HG03378 (cell line): ENCODE data around the gene PCSK9.
"Not testable (repeated sequence)": the region's sequence is repeated elsewhere in the genome, so short reads cannot be mapped to it uniquely, and the experiment has no call there.

Source experiments
- ATAC-seq: cut with Tn5 transposase; IDR thresholded peaks from one replicate; pipeline ENCODE4 v1.9.1; 2021; ENCODE audit warnings: mild to moderate bottlenecking, moderate library complexity; ENCODE audit not compliant: unreplicated experiment

The PCSK9 gene

GRCh38 chr1:55007625-55008024 lies 31.7 kb upstream of the PCSK9 start:
- ATAC-seq: no peak

- no peak for ATAC-seq
Measured at GRCh38 chr1:55010194-55010886, 29.0 kb upstream of the PCSK9 start.

DNA sequence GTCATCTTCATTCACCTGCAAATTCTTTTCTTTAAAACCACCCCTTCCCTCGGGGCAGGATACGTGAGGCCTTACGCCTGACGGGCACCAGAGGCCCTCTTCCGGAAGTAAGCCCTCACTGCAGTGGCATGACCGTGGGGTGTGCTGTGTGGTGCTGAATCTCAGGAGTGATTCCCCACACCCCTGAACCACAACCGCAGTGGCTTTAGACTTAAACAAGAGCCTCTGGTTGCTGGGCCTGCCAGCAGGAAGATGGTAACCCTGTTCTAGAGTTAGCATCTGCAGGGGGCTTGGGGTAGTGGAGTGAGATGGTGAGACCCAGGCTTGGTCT lies 28.5 kb upstream of the PCSK9 start:
- ATAC-seq: no peak

- ATAC-seq: no peak
Measured at GRCh38 chr1:55012661-55013060, 26.7 kb upstream of the PCSK9 start.

GRCh38 chr1:55015123-55015522 lies 24.2 kb upstream of the PCSK9 start:
- ATAC-seq: no peak

- no peak for ATAC-seq
Measured at GRCh38 chr1:55015731-55016620, 23.4 kb upstream of the PCSK9 start.

- ATAC-seq: no peak
Measured at GRCh38 chr1:55018395-55018794, 21.0 kb upstream of the PCSK9 start.

DNA sequence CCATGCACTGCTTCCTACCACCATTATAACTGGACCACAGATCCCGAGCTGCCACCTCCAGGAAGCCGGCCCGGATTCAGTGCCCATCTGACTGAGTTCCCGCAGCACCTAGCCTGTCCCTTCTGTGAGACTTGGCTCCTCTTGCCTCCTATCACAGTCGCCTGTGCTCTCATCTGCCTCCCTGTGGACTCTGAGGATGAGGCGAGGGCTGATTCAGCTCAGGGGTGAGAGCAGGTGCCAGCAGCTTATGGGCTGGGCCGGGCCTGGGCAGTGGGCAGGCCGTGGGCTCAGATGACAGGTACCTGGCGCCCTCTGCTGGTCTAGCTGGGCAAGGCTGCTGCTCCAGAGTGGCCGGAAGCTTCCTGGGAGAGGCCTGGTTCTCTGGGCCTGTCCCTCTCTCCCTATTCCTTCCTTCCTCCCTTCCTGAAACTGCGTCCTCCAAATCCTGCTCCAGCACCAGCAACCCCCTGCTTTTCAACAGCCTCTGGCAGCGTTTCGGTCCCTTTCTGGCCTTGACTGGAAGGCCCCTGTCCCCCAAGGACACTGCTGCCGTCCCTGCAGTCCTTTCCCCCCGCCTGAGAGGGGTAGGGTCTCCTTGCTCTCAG lies 17.3 kb upstream of the PCSK9 start:
- peak; percentile 81 for ATAC-seq

- ATAC-seq: not testable (repeated sequence)
Measured at GRCh38 chr1:55024163-55024562, 15.2 kb upstream of the PCSK9 start.

- ATAC-seq: not testable (repeated sequence)
Measured at GRCh38 chr1:55026682-55027081, 12.7 kb upstream of the PCSK9 start.

GRCh38 chr1:55031098-55031497 lies 8.2 kb upstream of the PCSK9 start:
- ATAC-seq: not testable (repeated sequence)

- no peak for ATAC-seq
Measured at GRCh38 chr1:55033265-55033614, 6.1 kb upstream of the PCSK9 start.

DNA sequence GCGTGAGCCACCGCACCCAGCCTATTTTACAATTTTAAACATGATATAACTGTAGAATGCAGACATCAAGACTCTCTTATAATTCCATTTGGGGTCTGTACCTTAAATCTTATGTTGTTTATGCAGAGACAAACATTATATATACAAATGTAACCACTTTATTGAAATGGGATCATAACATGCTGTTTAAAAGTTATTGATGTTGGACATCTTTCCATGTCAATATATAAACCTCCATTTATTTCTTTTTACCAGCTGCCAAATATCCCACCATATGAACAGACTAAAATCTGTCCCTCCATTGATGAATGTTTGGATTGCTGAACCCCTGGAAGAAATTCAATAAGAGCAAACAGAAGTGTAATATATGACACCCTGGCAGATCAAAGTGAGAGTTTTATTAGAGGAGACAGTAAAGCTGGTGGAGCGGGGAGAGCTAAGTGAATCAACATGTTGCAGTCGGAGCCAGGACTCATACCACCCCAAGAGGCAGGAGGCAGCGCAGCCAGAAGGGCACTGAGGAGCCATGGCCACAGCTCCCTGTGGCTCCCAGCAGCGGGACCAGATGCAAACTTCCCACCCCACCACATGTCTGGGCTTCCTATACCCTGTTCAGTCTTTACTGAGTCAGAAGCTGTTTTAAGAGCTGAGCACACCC lies 4.7 kb upstream of the PCSK9 start:
- no peak for ATAC-seq

DNA sequence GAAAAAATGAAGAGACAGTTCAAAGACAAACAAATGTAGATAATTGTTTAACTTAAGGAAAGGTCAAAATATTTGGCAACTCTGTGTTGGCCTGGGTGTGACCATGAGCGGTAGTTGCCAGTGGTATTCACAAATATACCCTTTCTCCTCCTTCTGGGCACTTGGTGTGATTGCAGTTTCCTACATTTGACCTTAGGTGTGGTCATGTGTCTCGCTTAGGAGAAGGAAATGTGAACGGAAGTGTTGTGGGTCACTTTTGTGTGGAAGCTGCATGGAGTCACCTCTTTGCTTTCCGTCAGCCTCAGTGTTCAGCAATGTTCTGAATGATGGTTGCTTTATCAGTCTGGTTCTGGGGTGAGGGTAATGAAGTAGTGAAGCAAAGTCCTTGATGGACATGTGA lies 3.4 kb upstream of the PCSK9 start:
- no peak for ATAC-seq

GRCh38 chr1:55037733-55038551 lies 1.4 kb upstream of the PCSK9 start:
- ATAC-seq: no peak

- no peak for ATAC-seq
Measured at GRCh38 chr1:55038552-55038838, 853 bp upstream of the PCSK9 start.

DNA sequence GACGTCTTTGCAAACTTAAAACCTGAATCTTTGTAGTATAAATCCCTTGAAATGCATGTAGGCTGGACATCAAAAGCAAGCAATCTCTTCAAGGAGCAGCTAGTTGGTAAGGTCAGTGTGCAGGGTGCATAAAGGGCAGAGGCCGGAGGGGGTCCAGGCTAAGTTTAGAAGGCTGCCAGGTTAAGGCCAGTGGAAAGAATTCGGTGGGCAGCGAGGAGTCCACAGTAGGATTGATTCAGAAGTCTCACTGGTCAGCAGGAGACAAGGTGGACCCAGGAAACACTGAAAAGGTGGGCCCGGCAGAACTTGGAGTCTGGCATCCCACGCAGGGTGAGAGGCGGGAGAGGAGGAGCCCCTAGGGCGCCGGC lies 390 bp upstream of the PCSK9 start:
- no peak for ATAC-seq

GRCh38 chr1:55040083-55040932 lies 960 bp downstream of the PCSK9 start:
- ATAC-seq: no peak

DNA sequence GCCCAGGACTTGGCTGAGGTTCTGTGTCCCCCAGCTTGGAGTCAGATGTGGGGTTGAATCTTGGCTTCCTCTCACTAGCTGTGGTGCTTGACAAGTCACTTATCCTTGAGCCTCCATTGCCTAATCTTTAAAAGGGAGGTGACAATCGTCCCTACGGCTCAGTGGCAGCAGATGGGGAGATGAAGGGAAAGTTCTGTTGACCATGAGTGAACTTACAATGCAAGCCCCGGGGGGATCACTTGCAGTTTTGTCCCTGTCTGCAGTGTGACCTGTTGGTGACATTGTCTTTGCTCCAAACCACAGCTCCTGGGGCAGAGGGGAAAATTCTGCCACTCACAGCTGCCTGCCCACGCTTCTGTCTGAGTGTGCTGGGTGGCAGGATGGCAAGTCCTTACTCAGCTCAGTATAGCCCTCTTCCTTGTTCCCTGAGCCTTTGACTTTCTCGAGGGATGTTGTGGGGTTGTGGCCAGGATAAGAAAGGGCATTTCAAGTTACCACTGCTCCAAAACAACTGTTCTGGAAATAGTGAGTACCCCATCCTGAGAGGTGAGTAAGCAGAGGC lies 1.7 kb downstream of the PCSK9 start:
- no peak for ATAC-seq

- ATAC-seq: no peak
Measured at GRCh38 chr1:55041613-55042012, 2.3 kb downstream of the PCSK9 start.
